ENCODE data around the gene TMUB2. TPM values are rescaled to one million over a fixed set of nuclear protein-coding genes. Genes with fewer than 3 reads are reported as not detected.

Gene TMUB2
- total and polyA plus RNA-seq, 2 of the 13 experiments (the other 11 are each of a cell fraction or from before 2014, with no cell fraction given): 26.9 to 50.8 TPM

- TF ChIP-seq MLXIP (CRISPR knock-in tag; IDR thresholded peaks at IDR 0.05; ENCODE audit: borderline replicate concordance): no peak
- TF ChIP-seq KDM6A (CRISPR knock-in tag; IDR thresholded peaks at IDR 0.05; ENCODE audit: low read depth): no peak
- TF ChIP-seq POLR2G (IDR thresholded peaks at IDR 0.05; ENCODE audit: low read depth, low read length): peak; percentile 45; the same call in 1 of the 2 replicates
- TF ChIP-seq ZMAT3 (CRISPR knock-in tag; conservative IDR thresholded peaks at IDR 0.05): no peak
- peak; percentile 42; the same call in 1 of the 2 replicates for TF ChIP-seq GATAD2A (CRISPR knock-in tag; IDR thresholded peaks at IDR 0.05)
- peak; percentile 56 for TF ChIP-seq IKZF5 (CRISPR knock-in tag; IDR thresholded peaks at IDR 0.05)
- peak; percentile 98 for TF ChIP-seq PTBP1 (IDR thresholded peaks at IDR 0.05; ENCODE audit: low read depth, low read length, poor library complexity, severe bottlenecking)
- no peak for TF ChIP-seq CENPT (CRISPR knock-in tag; IDR thresholded peaks at IDR 0.05; ENCODE audit: low read depth)
- no peak for TF ChIP-seq BCLAF1 (IDR thresholded peaks at IDR 0.05)
- TF ChIP-seq RBM39 (IDR thresholded peaks at IDR 0.05; ENCODE audit: low read depth, low read length, poor library complexity, severe bottlenecking): peak; percentile 84
- TF ChIP-seq ZNF451 (CRISPR knock-in tag; IDR thresholded peaks at IDR 0.05): no peak
- 0 out of 2 replicates have a peak, but pooled peaks have one; percentile 63 for TF ChIP-seq DNMT1 (CRISPR knock-in tag; IDR thresholded peaks at IDR 0.05)
- no peak for TF ChIP-seq FOXM1 (CRISPR knock-in tag; IDR thresholded peaks at IDR 0.05)
- no peak for TF ChIP-seq IRF1 (CRISPR knock-in tag; IDR thresholded peaks at IDR 0.05; ENCODE audit: low read depth)
- TF ChIP-seq YY1 (IDR thresholded peaks at IDR 0.05; ENCODE audit: insufficient read depth, insufficient replicate concordance, low read depth, low read length): peak; percentile 48
- TF ChIP-seq CAMTA2 (CRISPR knock-in tag; IDR thresholded peaks at IDR 0.05; ENCODE audit: borderline replicate concordance): 0 out of 2 replicates have a peak, but pooled peaks have one; percentile 7
- TF ChIP-seq AHR (CRISPR knock-in tag; IDR thresholded peaks at IDR 0.05): no peak
- TF ChIP-seq ZNF275 (CRISPR knock-in tag; IDR thresholded peaks at IDR 0.05; ENCODE audit: borderline replicate concordance): no peak
- TF ChIP-seq ZNF543 (CRISPR knock-in tag; IDR thresholded peaks at IDR 0.05): 0 out of 2 replicates have a peak, but pooled peaks have one; percentile 10
Measured at GRCh38 chr17:44218344-44219107, 31.8 kb downstream of the TMUB2 start (continued).

Measured in HepG2 (cell line).